ENCODE data around the gene COLGALT1.
A peak's percentile ranks its signal among the peaks of the same experiment; 100 is the strongest.

Gene COLGALT1

GRCh38 chr19:17539238-17540117 is 16.0 kb upstream of the COLGALT1 start (continued):
- TF ChIP-seq INSM2 (tag by site-specific recombination; IDR thresholded peaks at IDR 0.05): 0 out of 2 replicates have a peak, but pooled peaks have one; percentile 21
- no peak for TF ChIP-seq ZSCAN16 (tag by site-specific recombination; IDR thresholded peaks at IDR 0.05)
- TF ChIP-seq SP7 (tag by site-specific recombination; IDR thresholded peaks at IDR 0.05): peak; percentile 69
- no peak for TF ChIP-seq ZNF354C (tag by site-specific recombination; IDR thresholded peaks at IDR 0.05; ENCODE audit: borderline replicate concordance, low read depth)
- peak; percentile 21; the same call in 1 of the 2 replicates for TF ChIP-seq ZBTB48 (tag by site-specific recombination; IDR thresholded peaks at IDR 0.05)
- TF ChIP-seq KLF17 (tag by site-specific recombination; IDR thresholded peaks at IDR 0.05): peak; percentile 73
- peak; percentile 65 for TF ChIP-seq ZFHX2 (tag by site-specific recombination; conservative IDR thresholded peaks at IDR 0.05)
- TF ChIP-seq ZBTB20 (tag by site-specific recombination; IDR thresholded peaks at IDR 0.05): peak; percentile 57; the same call in 1 of the 2 replicates
- TF ChIP-seq ZFP69B (tag by site-specific recombination; IDR thresholded peaks at IDR 0.05): no peak
- peak; percentile 81 for TF ChIP-seq CTCF (tag by site-specific recombination; IDR thresholded peaks at IDR 0.05)
- 0 out of 2 replicates have a peak, but pooled peaks have one; percentile 39 for TF ChIP-seq ZNF629 (tag by site-specific recombination; IDR thresholded peaks at IDR 0.05)
- no peak for TF ChIP-seq GLI4 (tag by site-specific recombination; IDR thresholded peaks at IDR 0.05)
- TF ChIP-seq ZNF571 (tag by site-specific recombination; IDR thresholded peaks at IDR 0.05): no peak
- TF ChIP-seq ZFP3 (tag by site-specific recombination; IDR thresholded peaks at IDR 0.05; ENCODE audit: low read depth): no peak
- TF ChIP-seq ZNF701 (tag by site-specific recombination; IDR thresholded peaks at IDR 0.05): no peak
- TF ChIP-seq KLF9 (tag by site-specific recombination; IDR thresholded peaks at IDR 0.05; ENCODE audit: low read depth): peak; percentile 99
- 0 out of 2 replicates have a peak, but pooled peaks have one; percentile 44 for TF ChIP-seq ZSCAN30 (tag by site-specific recombination; IDR thresholded peaks at IDR 0.05)
- peak; percentile 98 for TF ChIP-seq REST (tag by site-specific recombination; IDR thresholded peaks at IDR 0.05)
- TF ChIP-seq KLF7 (tag by site-specific recombination; IDR thresholded peaks at IDR 0.05; ENCODE audit: borderline replicate concordance): 0 out of 2 replicates have a peak, but pooled peaks have one; percentile 38
- TF ChIP-seq ZNF529 (tag by site-specific recombination; IDR thresholded peaks at IDR 0.05; ENCODE audit: insufficient replicate concordance): no peak
- TF ChIP-seq ZNF785 (tag by site-specific recombination; IDR thresholded peaks at IDR 0.05): peak; percentile 43; the same call in 1 of the 2 replicates
- peak; percentile 77 for TF ChIP-seq PATZ1 (tag by site-specific recombination; IDR thresholded peaks at IDR 0.05)
- no peak for TF ChIP-seq ZNF37A (tag by site-specific recombination; IDR thresholded peaks at IDR 0.05)
- TF ChIP-seq ZNF514 (tag by site-specific recombination; IDR thresholded peaks at IDR 0.05): no peak
- TF ChIP-seq ZNF10 (tag by site-specific recombination; IDR thresholded peaks at IDR 0.05): 0 out of 2 replicates have a peak, but pooled peaks have one; percentile 25
- TF ChIP-seq KLF16 (tag by site-specific recombination; IDR thresholded peaks at IDR 0.05): peak; percentile 74; the same call in 1 of the 2 replicates
- peak; percentile 94 for TF ChIP-seq ZNF600 (tag by site-specific recombination; IDR thresholded peaks at IDR 0.05)
